Heart left ventricle (tissue), 13 donors: Measurements from ENCODE around the gene DLL1.

ENCODE experiments used
- POLR2A ChIP-seq, 2 donors: fragments of 450-650 bp; IDR thresholded peaks; one replicate each; pipeline ENCODE4 v1.6.1; 2017; ENCODE audit warnings: antibody characterized with exemption in 2 of 2, mild to moderate bottlenecking in 2 of 2, moderate library complexity in 2 of 2
- TF ChIP-seq, protein P1 (sequence below), 12 donors: fragments of 200-600 bp; sonication (generic) in 4 of 12; IDR thresholded peaks; one replicate each; pipeline versions ENCODE4 v1.5.0 to v1.8.0; 2018 to 2022; ENCODE audit warnings: antibody characterized with exemption in 12 of 12, mild to moderate bottlenecking in 5 of 12
- donor health status: ischemic (EF 13 %, LVEDD 7.1; RV severe dilation, severe dysfunction).
- donor health status: DM: no; HTN: yes; CAD: no.
- donor health status: DM: no; HTN: no; CAD: no.
- donor health status: ischemic (EF 25% LVEDD 6.9; RV normal size, moderate dysfunction).
- donor health status: ischemic (EF 25% LVEDD 5.7; RV mildly dilated, moderate dysfunction).
- donor health status: ischemic (EF 35%, LVEDD 5.7; RV mildly dilated, moderate dysfunction).
- donor health status: nonischemic (EF 11% LVEDD 7.7; RV severe dilation, severe dysfunction).
- donor health status: DM: yes; HTN: yes; CAD: no.
- donor health status: PGD.
- donor health status: ischemic (EF 29% LVEDD 5.4; RV normal size, mild dysfunction).
- donor health status: nonischemic (EF 23%, LVEDD 6.1; RV moderate dilation, normal function).

DNA sequence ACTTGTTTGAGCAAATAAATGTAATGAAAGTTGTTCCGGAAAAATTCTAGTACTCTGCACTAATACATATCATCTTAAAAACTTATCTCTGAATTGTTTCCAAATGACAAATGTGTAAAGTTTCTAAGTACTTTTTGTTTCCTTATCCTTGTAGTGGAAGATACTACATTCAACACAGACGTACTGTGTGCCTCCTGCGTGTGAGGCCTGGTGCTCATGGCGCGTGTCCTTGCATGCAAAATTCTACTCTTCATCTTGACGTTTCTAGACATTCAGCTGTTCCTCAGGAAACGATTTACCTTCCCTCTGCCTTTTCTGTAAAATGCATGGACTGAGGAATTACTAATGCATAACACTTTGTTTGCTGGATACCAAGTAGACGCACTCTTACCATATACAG is 11.5 kb downstream of the DLL1 start:
- TF ChIP-seq, protein P1, sequence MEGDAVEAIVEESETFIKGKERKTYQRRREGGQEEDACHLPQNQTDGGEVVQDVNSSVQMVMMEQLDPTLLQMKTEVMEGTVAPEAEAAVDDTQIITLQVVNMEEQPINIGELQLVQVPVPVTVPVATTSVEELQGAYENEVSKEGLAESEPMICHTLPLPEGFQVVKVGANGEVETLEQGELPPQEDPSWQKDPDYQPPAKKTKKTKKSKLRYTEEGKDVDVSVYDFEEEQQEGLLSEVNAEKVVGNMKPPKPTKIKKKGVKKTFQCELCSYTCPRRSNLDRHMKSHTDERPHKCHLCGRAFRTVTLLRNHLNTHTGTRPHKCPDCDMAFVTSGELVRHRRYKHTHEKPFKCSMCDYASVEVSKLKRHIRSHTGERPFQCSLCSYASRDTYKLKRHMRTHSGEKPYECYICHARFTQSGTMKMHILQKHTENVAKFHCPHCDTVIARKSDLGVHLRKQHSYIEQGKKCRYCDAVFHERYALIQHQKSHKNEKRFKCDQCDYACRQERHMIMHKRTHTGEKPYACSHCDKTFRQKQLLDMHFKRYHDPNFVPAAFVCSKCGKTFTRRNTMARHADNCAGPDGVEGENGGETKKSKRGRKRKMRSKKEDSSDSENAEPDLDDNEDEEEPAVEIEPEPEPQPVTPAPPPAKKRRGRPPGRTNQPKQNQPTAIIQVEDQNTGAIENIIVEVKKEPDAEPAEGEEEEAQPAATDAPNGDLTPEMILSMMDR (IDR thresholded peaks at IDR 0.05), result no peak
- no peak for TF ChIP-seq POLR2A (IDR thresholded peaks at IDR 0.05)
